CD14-positive monocyte (primary cell): ENCODE results near the gene MAP7. TPM values are rescaled to one million over a fixed set of nuclear protein-coding genes. Genes with fewer than 3 reads are reported as not detected.
"Not testable (repeated sequence)": the region's sequence is repeated elsewhere in the genome, so short reads cannot be mapped to it uniquely, and the experiment has no call there.

Source experiments
- DNase-seq, 3 donors: peaks; one replicate each; pipeline ENCODE4 v3.0.0-alpha.2; 2011 to 2022
- H2AFZ ChIP-seq: 2 replicates; pipeline ENCODE4 v1.6.0; 2012; ENCODE audit warnings: mild to moderate bottlenecking, low read depth, low read length, inconsistent platforms; ENCODE audit not compliant: insufficient read depth, poor library complexity, severe bottlenecking
- H3K27ac ChIP-seq, 2 donors: 1 replicate in 1 of 2; 2 replicates in 1 of 2; pipeline ENCODE4 v1.5.1; 2012 to 2013; ENCODE audit warnings: low read length in 2 of 2, control low read depth in 1 of 2, inconsistent platforms in 1 of 2, low read depth in 1 of 2, mild to moderate bottlenecking in 1 of 2
- H3K27me3 ChIP-seq, 2 donors: one replicate each; pipeline versions ENCODE4 v1.6.0 to v1.6.1; 2011 to 2013; ENCODE audit warnings: low read length in 2 of 2; ENCODE audit not compliant: control insufficient read depth in 2 of 2, insufficient read depth in 2 of 2
- H3K36me3 ChIP-seq, 2 donors: replicated peaks in 1 of 2; 1 replicate in 1 of 2; 2 replicates in 1 of 2; pipeline versions ENCODE4 v1.5.1 to v1.6.1; 2012 to 2013; ENCODE audit warnings: low read length in 2 of 2, control low read depth in 1 of 2, inconsistent platforms in 1 of 2, mild to moderate bottlenecking in 1 of 2; ENCODE audit not compliant: insufficient read depth in 2 of 2, control insufficient read depth in 1 of 2
- H3K4me1 ChIP-seq, 2 donors: 1 replicate in 1 of 2; 2 replicates in 1 of 2; pipeline versions ENCODE4 v1.5.1 to v1.6.1; 2012 to 2013; ENCODE audit warnings: low read length in 2 of 2, control low read depth in 1 of 2, inconsistent platforms in 1 of 2, mild to moderate bottlenecking in 1 of 2, moderate library complexity in 1 of 2; ENCODE audit not compliant: insufficient read depth in 2 of 2, control insufficient read depth in 1 of 2
- H3K4me2 ChIP-seq: replicated peaks from 2 replicates; pipeline ENCODE3; 2012; ENCODE audit warnings: low read length, moderate library complexity, mild to moderate bottlenecking; ENCODE audit not compliant: poor library complexity, severe bottlenecking; ENCODE audit errors: extremely low read depth
- H3K4me3 ChIP-seq, 3 experiments: fragments of 200-600 bp in 1 of 3; sonication (generic) in 1 of 3; replicated peaks in 1 of 3; 1 replicate in 2 of 3; 2 replicates in 1 of 3; pipeline ENCODE4 v1.5.1; 2011 to 2013; ENCODE audit warnings: low read length in 3 of 3, mild to moderate bottlenecking in 3 of 3, control low read depth in 2 of 3, low read depth in 2 of 3, inconsistent platforms in 1 of 3, moderate library complexity in 1 of 3
- H3K79me2 ChIP-seq: 2 replicates; pipeline ENCODE4 v1.6.0; 2012; ENCODE audit warnings: mild to moderate bottlenecking, control low read depth, inconsistent platforms, low read length, moderate library complexity; ENCODE audit not compliant: insufficient read depth
- H3K9ac ChIP-seq: 2 replicates; pipeline ENCODE4 v1.6.0; 2017; ENCODE audit warnings: low read length, mild to moderate bottlenecking; ENCODE audit not compliant: insufficient read depth, poor library complexity, severe bottlenecking
- H3K9me3 ChIP-seq, 2 donors: replicated peaks in 1 of 2; 1 replicate in 1 of 2; 2 replicates in 1 of 2; pipeline versions ENCODE4 v1.5.1 to v1.6.1; 2012 to 2013; ENCODE audit warnings: low read length in 2 of 2, control low read depth in 1 of 2; ENCODE audit not compliant: control insufficient read depth in 1 of 2, insufficient read depth in 1 of 2
- H4K20me1 ChIP-seq: 2 replicates; pipeline ENCODE4 v1.6.0; 2012; ENCODE audit warnings: mild to moderate bottlenecking, low read length, control low read depth, moderate library complexity; ENCODE audit not compliant: insufficient read depth
- H3K27ac Mint-ChIP-seq, 7 donors: one replicate each; pipeline ENCODE4 v1.8.0; 2020; ENCODE audit warnings: mild to moderate bottlenecking in 7 of 7, mixed read lengths in 7 of 7, moderate library complexity in 6 of 7, inconsistent platforms in 2 of 7
- H3K27me3 Mint-ChIP-seq, 3 donors: one replicate each; pipeline ENCODE4 v1.8.0; 2021 to 2022; ENCODE audit warnings: low read depth in 3 of 3, mild to moderate bottlenecking in 3 of 3, mixed read lengths in 3 of 3, moderate library complexity in 3 of 3, inconsistent platforms in 1 of 3
- H3K36me3 Mint-ChIP-seq, 2 donors: one replicate each; pipeline ENCODE4 v1.8.0; 2020; ENCODE audit warnings: mixed read lengths in 2 of 2, inconsistent platforms in 1 of 2, mild to moderate bottlenecking in 1 of 2
- H3K4me1 Mint-ChIP-seq: one replicate; pipeline ENCODE4 v1.8.0; 2020; ENCODE audit warnings: mild to moderate bottlenecking, mixed read lengths
- H3K4me3 Mint-ChIP-seq, 2 donors: one replicate each; pipeline ENCODE4 v1.8.0; 2020; ENCODE audit warnings: mild to moderate bottlenecking in 2 of 2, mixed read lengths in 2 of 2, moderate library complexity in 1 of 2
- H3K9me3 Mint-ChIP-seq, 7 donors: one replicate each; pipeline ENCODE4 v1.8.0; 2020 to 2022; ENCODE audit warnings: mixed read lengths in 7 of 7, mild to moderate bottlenecking in 6 of 7, moderate library complexity in 6 of 7, inconsistent platforms in 2 of 7
- CTCF ChIP-seq: fragments of 200-600 bp; IDR thresholded peaks from one replicate; pipeline ENCODE4 v1.8.0; 2022; ENCODE audit warnings: antibody characterized with exemption, mild to moderate bottlenecking
- WGBS: methylation state at CpG from one replicate; pipeline ENCODE4 v1.1.5; 2013; ENCODE audit warnings: missing lambda C conversion rate; ENCODE audit not compliant: insufficient coverage; 5-methylcytosine and 5-hydroxymethylcytosine counted together
- intact Hi-C, 2 donors: fragments of 100-400 bp; cut with micrococcal nuclease; formaldehyde crosslinking; loops; one replicate each; pipeline versions ENCODE4 v1.15.0 to v1.15.1; 2023
- polyA plus RNA-seq, 3 donors: library from polyadenylated mRNA; depleted of rRNA in 1 of 3; unstranded in 2 of 3; stranded (reverse) in 1 of 3; fragments of 300-500 nt in 2 of 3; fragments of >200 nt in 1 of 3; fragmentation: Illumina TruSeq in 2 of 3; gene quantifications; 1 replicate in 2 of 3; 2 replicates in 1 of 3; pipeline ENCODE4 v1.2.3, GENCODE V29; 2012 to 2021

MAP7 gene
- polyA plus RNA-seq, 3 donors: 0.67 to 1.6 (median 1.2) TPM

- Histone ChIP-seq H3K4me2 (no peak overlapping the region), H3K4me3 (no peak overlapping the region), H3K79me2 (no peaks in the 10 kb centered on the region), H3K4me1 (no peaks in the 10 kb centered on the region), H3K9ac (no peak overlapping the region), H4K20me1 (no peaks in the 10 kb centered on the region), H3K9me3 (no peaks in the 10 kb centered on the region), H3K36me3 (no peaks in the 10 kb centered on the region), H3K27me3 (no peaks in the 10 kb centered on the region), H2AFZ (no peak overlapping the region), H3K27ac (no peak overlapping the region)
- no peak for DNase-seq
- intact Hi-C loops: no loop called here
- Mint-ChIP-seq H3K9me3 (no peaks in the 10 kb centered on the region), H3K4me3 (no peak overlapping the region), H3K27me3 (peaks cover 0 to 2% (median 1%) of the 10 kb centered on the region in 3 donors), H3K36me3 (no peaks in the 10 kb centered on the region), H3K27ac (no peak overlapping the region), H3K4me1 (no peaks in the 10 kb centered on the region)
- no peak for TF ChIP-seq CTCF
- WGBS: no CpG with 5 or more reads among the region's 2 CpGs
Observed at GRCh38 chr6:136491251-136491650, 59.0 kb downstream of the MAP7 start.

- H3K36me3 Mint-ChIP-seq, H4K20me1 ChIP-seq, H3K4me3 ChIP-seq, H3K79me2 ChIP-seq, intact Hi-C loops, H3K4me1 ChIP-seq, H3K9ac ChIP-seq, H3K4me1 Mint-ChIP-seq, H2AFZ ChIP-seq, H3K4me2 ChIP-seq, H3K27me3 ChIP-seq, H3K4me3 Mint-ChIP-seq, H3K9me3 Mint-ChIP-seq, H3K27me3 Mint-ChIP-seq, H3K36me3 ChIP-seq, H3K27ac ChIP-seq, H3K27ac Mint-ChIP-seq, DNase-seq, H3K9me3 ChIP-seq: not testable (repeated sequence)
- 100% methylated on average over 3 of the region's 3 CpGs for WGBS
Observed at GRCh38 chr6:136489689-136490033, 60.6 kb downstream of the MAP7 start.
